Astrocyte (in vitro differentiated cells and primary cell): ENCODE data around the gene ATP5PO.

Experiments used
- EZH2 ChIP-seq: IDR thresholded peaks from 2 replicates; pipeline ENCODE4 v1.6.1; 2012; ENCODE audit warnings: mild to moderate bottlenecking, low read length, inconsistent platforms; ENCODE audit not compliant: insufficient read depth
- TF ChIP-seq, protein P1 (sequence below): IDR thresholded peaks from 2 replicates; pipeline ENCODE4 v1.5.1; 2011; ENCODE audit warnings: low read depth, mild to moderate bottlenecking, inconsistent platforms, low read length, moderate library complexity; ENCODE audit not compliant: insufficient read depth

DNA sequence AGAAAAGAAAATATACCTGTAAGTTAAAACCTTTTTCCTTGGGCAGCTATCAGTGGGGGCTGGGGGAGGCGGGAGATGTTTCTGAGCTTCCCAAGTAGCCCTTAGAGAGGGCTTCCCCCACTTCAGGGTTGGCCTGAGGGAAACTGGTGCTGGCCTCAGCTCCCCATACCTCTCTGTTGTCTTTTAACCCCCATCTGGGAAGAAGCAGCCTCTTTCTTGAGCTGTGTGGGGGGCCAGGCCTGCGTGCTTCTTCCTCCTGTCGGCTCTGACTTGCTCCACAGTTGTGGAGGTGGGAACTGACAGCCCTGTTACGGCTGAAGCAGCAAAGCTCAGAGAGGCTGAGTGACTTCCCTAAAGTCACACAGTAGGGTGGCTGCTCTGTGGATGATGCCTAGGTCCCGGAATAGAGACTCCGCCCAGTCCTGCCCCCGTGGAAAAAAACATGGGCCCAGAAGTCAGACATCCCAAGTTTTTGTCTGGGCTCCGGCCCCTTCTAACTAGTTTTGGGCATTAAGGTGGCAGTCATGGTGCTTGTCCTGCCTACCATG lies 55.2 kb downstream of the ATP5PO start:
- TF ChIP-seq, protein P1, sequence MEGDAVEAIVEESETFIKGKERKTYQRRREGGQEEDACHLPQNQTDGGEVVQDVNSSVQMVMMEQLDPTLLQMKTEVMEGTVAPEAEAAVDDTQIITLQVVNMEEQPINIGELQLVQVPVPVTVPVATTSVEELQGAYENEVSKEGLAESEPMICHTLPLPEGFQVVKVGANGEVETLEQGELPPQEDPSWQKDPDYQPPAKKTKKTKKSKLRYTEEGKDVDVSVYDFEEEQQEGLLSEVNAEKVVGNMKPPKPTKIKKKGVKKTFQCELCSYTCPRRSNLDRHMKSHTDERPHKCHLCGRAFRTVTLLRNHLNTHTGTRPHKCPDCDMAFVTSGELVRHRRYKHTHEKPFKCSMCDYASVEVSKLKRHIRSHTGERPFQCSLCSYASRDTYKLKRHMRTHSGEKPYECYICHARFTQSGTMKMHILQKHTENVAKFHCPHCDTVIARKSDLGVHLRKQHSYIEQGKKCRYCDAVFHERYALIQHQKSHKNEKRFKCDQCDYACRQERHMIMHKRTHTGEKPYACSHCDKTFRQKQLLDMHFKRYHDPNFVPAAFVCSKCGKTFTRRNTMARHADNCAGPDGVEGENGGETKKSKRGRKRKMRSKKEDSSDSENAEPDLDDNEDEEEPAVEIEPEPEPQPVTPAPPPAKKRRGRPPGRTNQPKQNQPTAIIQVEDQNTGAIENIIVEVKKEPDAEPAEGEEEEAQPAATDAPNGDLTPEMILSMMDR = no peak
- TF ChIP-seq EZH2 = no peak
